Astrocyte (in vitro differentiated cells and primary cell): ENCODE data around the gene MAN2A1. TPM values are rescaled to one million over a fixed set of nuclear protein-coding genes. Genes with fewer than 3 reads are reported as not detected.
A peak's percentile ranks its signal among the peaks of the same experiment; 100 is the strongest.

Experiments used
- DNase-seq: peaks from one replicate; pipeline ENCODE4 v3.0.0-alpha.2; 2010; ENCODE audit warnings: low read depth
- FAIRE-seq: peaks from 2 replicates; lab custom pipeline; 2011; peaks lifted over from hg19 to GRCh38; lab: Jason Lieb, UNC
- H2AFZ ChIP-seq: 2 replicates; pipeline ENCODE4 v1.6.0; 2012; ENCODE audit warnings: low read depth, low read length, inconsistent platforms
- H3K27ac ChIP-seq: 2 replicates; pipeline ENCODE4 v1.5.1; 2011; ENCODE audit warnings: low read depth, low read length, inconsistent platforms
- H3K27me3 ChIP-seq: 2 replicates; pipeline ENCODE4 v1.6.0; 2011; ENCODE audit warnings: low read length, inconsistent platforms; ENCODE audit not compliant: insufficient read depth
- H3K36me3 ChIP-seq: 2 replicates; pipeline ENCODE4 v1.5.1; 2011; ENCODE audit warnings: low read length, inconsistent platforms; ENCODE audit not compliant: insufficient read depth
- H3K4me1 ChIP-seq: 2 replicates; pipeline ENCODE4 v1.5.1; 2011; ENCODE audit warnings: low read length, inconsistent platforms; ENCODE audit not compliant: insufficient read depth
- H3K4me2 ChIP-seq: 2 replicates; pipeline ENCODE4 v1.6.0; 2012; ENCODE audit warnings: low read length, inconsistent platforms
- H3K4me3 ChIP-seq: 2 replicates; pipeline ENCODE4 v1.5.1; 2011; ENCODE audit warnings: low read depth, mild to moderate bottlenecking, low read length, inconsistent platforms; ENCODE audit not compliant: insufficient read depth
- H3K79me2 ChIP-seq: 2 replicates; pipeline ENCODE4 v1.6.0; 2012; ENCODE audit warnings: mild to moderate bottlenecking, low read length, inconsistent platforms; ENCODE audit not compliant: insufficient read depth
- H3K9ac ChIP-seq: 2 replicates; pipeline ENCODE4 v1.6.0; 2012; ENCODE audit warnings: mild to moderate bottlenecking, low read length, inconsistent platforms
- H3K9me3 ChIP-seq: 2 replicates; pipeline ENCODE4 v1.5.1; 2012; ENCODE audit warnings: low read depth, mild to moderate bottlenecking, low read length, inconsistent platforms; ENCODE audit not compliant: insufficient read depth
- H4K20me1 ChIP-seq: 2 replicates; pipeline ENCODE4 v1.6.0; 2012; ENCODE audit warnings: low read length, inconsistent platforms; ENCODE audit not compliant: insufficient read depth
- H3K27ac Mint-ChIP-seq: one replicate; pipeline ENCODE4 v1.8.0; 2021; ENCODE audit warnings: mild to moderate bottlenecking, mixed read lengths; ENCODE audit not compliant: unreplicated experiment
- H3K27me3 Mint-ChIP-seq: one replicate; pipeline ENCODE4 v1.8.0; 2021; ENCODE audit warnings: low read depth, mixed read lengths; ENCODE audit not compliant: unreplicated experiment
- H3K36me3 Mint-ChIP-seq: one replicate; pipeline ENCODE4 v1.8.0; 2021; ENCODE audit warnings: low read depth, mixed read lengths; ENCODE audit not compliant: unreplicated experiment
- H3K4me1 Mint-ChIP-seq: one replicate; pipeline ENCODE4 v1.8.0; 2021; ENCODE audit warnings: low read depth, mixed read lengths; ENCODE audit not compliant: unreplicated experiment
- H3K4me3 Mint-ChIP-seq: one replicate; pipeline ENCODE4 v1.8.0; 2021; ENCODE audit warnings: mild to moderate bottlenecking, moderate library complexity, mixed read lengths; ENCODE audit not compliant: unreplicated experiment
- H3K9me3 Mint-ChIP-seq: one replicate; pipeline ENCODE4 v1.8.0; 2021; ENCODE audit warnings: mild to moderate bottlenecking, mixed read lengths; ENCODE audit not compliant: unreplicated experiment
- CTCF ChIP-seq: IDR thresholded peaks from 2 replicates; pipeline ENCODE4 v1.5.1; 2011; ENCODE audit warnings: low read depth, mild to moderate bottlenecking, inconsistent platforms, low read length, moderate library complexity; ENCODE audit not compliant: insufficient read depth
- EZH2 ChIP-seq: IDR thresholded peaks from 2 replicates; pipeline ENCODE4 v1.6.1; 2012; ENCODE audit warnings: mild to moderate bottlenecking, low read length, inconsistent platforms; ENCODE audit not compliant: insufficient read depth
- total RNA-seq: library from RNA; stranded (reverse); gene quantifications from 2 replicates; pipeline ENCODE4 v1.2.1, GENCODE V29; 2021

Gene MAN2A1
- total RNA-seq, 1 donor from 2014 or later, result 109 TPM

- H2AFZ ChIP-seq, result no peak overlapping the region
- no peak overlapping the region for H3K27ac ChIP-seq
- H4K20me1 ChIP-seq, result no peaks in the 10 kb centered on the region
- no peaks in the 10 kb centered on the region for H3K9me3 ChIP-seq
- H3K4me3 ChIP-seq, result no peak overlapping the region
- Mint-ChIP-seq H3K36me3 (no peaks in the 10 kb centered on the region), H3K9me3 (peaks cover 2% of the 10 kb centered on the region), H3K4me1 (peaks cover 28% of the 10 kb centered on the region), H3K4me3 (no peak overlapping the region), H3K27ac (no peak overlapping the region), H3K27me3 (no peaks in the 10 kb centered on the region)
- no peak for TF ChIP-seq EZH2
- no peak for TF ChIP-seq CTCF
- FAIRE-seq (no peak), DNase-seq (peak; percentile 31)
- H3K4me1 ChIP-seq, result peaks cover 16% of the 10 kb centered on the region
- H3K4me2 ChIP-seq, result no peak overlapping the region
- no peak overlapping the region for H3K9ac ChIP-seq
- H3K36me3 ChIP-seq, result no peaks in the 10 kb centered on the region
- H3K79me2 ChIP-seq, result no peaks in the 10 kb centered on the region
- H3K27me3 ChIP-seq, result no peaks in the 10 kb centered on the region
These were observed 186.5 kb downstream of the MAN2A1 start for GRCh38 chr5:109876030-109876725.

DNA sequence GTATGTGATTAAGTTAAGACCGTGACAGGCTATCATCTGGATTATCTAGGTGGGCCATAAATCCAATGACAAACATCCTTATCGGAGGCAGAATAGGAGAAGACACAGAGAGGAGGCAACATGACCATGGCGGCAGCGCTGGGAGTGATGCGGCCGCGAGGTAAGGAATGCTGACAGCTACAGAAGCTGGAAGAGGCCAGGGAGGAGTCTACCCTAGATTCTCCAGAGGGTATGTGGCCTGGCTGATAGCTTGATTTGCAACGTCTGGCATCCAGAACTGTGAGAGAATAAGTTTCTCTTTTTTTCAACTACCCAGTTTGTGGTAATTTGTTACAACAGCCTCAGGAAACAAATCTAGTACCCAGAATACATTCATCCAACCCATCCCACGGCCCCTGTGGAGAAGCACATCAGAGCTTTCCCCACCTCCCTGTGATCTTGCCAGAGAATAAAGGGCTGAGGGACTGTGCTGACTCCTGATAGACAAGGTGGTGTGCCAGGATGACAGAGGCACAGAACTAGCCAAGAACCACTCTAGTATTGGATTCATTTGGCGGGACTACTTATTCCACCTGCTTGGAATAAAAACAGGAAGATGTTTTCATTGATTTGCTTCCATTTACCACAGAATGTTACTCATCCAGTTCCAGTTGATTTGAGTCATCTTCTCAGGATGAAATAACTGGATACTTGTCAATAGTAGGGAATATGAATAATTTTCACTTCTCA is 187.4 kb downstream of the MAN2A1 start:
- Histone ChIP-seq H4K20me1 (no peaks in the 10 kb centered on the region), H3K9me3 (no peaks in the 10 kb centered on the region), H3K4me1 (peaks cover 16% of the 10 kb centered on the region), H3K4me3 (peak overlapping the region; percentile 43), H3K27me3 (no peaks in the 10 kb centered on the region), H3K4me2 (peak overlapping the region; percentile 78), H3K27ac (peak overlapping the region; percentile 79), H3K36me3 (no peaks in the 10 kb centered on the region), H3K9ac (peak overlapping the region; percentile 29), H3K79me2 (no peaks in the 10 kb centered on the region), H2AFZ (no peak overlapping the region)
- TF ChIP-seq CTCF (no peak), EZH2 (no peak)
- Mint-ChIP-seq H3K4me1 (peaks cover 32% of the 10 kb centered on the region), H3K27ac (peak overlapping the region; percentile 20), H3K4me3 (no peak overlapping the region), H3K36me3 (no peaks in the 10 kb centered on the region), H3K9me3 (peaks cover 2% of the 10 kb centered on the region), H3K27me3 (no peaks in the 10 kb centered on the region)
- FAIRE-seq (peak; percentile 50), DNase-seq (peak; percentile 89)
